ENCODE measurements around the gene CELSR3.

Gene CELSR3

DNA sequence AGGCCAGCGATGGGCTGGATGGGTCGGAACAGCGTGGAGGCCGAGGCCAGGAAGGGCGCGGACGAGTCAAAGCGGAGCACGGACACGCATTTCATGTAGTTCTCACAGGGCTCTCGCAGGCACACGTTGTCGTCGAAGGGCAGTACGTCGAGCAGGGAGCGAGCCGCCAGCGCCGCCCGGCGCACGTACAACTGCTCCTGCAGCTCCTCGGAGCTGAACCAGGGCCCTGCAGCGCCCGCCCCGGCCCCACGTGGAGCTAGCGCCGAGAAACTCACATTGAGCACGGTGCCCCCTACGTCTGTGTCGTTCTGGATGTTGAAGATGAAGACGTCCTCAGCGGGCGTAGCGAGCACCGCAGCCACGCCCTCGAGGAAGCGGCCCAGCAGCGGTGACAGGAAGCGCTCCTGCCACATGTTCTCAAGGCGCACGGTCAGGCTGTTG lies 5.8 kb downstream of the CELSR3 start:
- no peak for DNase-seq

GRCh38 chr3:48656061-48656840 lies 6.4 kb downstream of the CELSR3 start:
- no peak for DNase-seq

GRCh38 chr3:48655606-48656005 lies 7.1 kb downstream of the CELSR3 start:
- no peak for DNase-seq

GRCh38 chr3:48655063-48655462 lies 7.6 kb downstream of the CELSR3 start:
- no peak for DNase-seq

- DNase-seq = no peak
Observed at GRCh38 chr3:48652923-48653715, 9.6 kb downstream of the CELSR3 start.

- DNase-seq = no peak
Observed at GRCh38 chr3:48651771-48652170, 10.9 kb downstream of the CELSR3 start.

GRCh38 chr3:48650723-48651122 lies 12.0 kb downstream of the CELSR3 start:
- no peak for DNase-seq

- DNase-seq = no peak
Observed at GRCh38 chr3:48648188-48648850, 14.4 kb downstream of the CELSR3 start.

DNA sequence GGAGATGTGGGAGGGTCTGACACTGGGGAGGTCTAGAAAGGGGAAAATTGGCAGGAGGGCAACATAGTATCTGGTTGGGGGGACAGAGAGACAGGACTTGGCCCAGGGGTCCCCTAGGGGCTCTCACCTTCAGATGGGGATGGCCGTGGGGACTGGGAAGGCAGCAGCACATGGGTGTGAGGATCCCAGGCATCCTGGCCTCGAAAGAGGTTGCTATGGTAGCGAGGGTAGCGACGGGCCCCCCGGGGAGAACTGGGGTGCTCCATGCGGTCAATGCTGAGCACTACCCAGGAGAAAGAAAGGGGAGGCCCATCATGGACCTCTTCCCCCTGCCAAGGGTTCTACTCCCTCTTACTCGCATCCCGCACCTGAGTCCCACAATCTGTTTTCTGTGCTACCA lies 15.0 kb downstream of the CELSR3 start:
- no peak for DNase-seq

DNA sequence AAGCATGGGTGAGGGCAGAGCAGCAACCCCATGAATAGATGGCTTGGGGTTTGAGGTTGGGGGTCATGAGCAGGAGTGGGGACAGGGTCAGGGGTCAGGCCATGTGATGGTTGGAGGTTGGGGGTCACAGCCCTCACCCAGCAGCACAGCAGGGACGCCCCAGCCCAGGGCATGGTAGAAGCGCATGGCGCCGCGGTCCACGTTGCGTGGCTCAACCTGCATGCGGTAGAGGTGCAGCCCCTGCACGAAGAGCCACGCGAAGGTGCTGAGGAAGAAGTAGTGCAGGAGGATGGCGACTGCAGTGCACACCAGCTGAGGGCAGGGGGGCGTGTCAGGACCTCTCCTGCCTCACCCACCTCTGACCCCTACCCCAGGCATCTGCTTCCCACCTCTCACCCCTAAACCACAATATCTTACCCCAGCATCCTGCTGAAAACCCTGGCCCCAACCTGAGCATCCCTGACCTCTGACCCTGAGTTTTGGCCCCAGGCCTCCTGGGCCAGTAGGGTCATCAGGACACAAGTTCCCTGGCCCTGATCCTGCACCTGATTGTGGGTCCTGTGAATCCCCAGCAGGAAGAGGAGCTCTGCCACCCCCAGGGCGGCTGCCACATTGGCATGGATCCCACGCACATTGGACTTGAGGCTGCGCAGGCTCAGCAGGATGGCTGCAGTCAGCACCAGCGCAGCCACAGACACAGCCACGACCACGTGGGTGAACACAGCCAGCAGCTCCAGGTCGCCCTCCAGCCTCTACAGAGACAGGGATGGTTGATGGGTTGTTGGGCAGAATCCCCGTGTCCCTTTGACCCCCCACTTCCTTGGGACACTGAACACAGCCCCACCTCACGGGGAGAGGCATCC lies 17.6 kb downstream of the CELSR3 start:
- no peak for DNase-seq

- DNase-seq = no peak
Observed at GRCh38 chr3:48642605-48643004, 20.1 kb downstream of the CELSR3 start.

GRCh38 chr3:48641396-48641795 lies 21.3 kb downstream of the CELSR3 start:
- DNase-seq = no peak

DNA sequence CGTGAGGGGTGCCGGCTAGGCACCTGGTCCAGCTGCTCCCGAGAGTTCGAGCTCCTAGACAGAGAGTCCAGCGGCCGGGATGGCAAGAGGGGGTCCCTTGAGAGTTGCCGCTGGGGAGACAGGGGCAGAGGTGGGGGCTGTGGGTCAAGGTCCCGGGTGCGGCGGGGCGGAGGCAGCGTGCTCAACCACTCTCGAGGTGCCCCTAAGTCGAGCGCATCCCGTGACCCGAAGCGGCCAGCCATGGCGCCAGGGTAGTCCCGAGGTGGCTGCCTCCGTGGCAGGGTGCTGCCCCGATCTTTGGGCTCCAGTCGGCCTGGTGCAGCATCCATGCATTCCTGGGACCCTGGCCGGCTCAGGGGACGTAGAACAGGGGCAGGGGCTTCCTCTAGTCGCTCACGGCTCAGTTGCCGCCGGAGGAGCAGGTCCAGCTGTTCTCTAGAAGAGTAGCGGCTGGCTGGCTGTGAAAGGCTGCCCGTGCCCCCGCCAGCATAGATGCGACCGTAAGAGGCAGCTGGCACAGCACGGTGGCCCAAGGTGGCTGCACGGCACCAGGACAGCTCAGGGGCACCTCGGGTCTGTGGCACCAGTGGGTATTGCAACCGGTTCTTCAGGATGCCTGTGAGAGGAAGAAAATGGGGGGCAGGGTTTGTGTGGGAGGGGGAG lies 22.6 kb downstream of the CELSR3 start:
- no peak for DNase-seq

DNA sequence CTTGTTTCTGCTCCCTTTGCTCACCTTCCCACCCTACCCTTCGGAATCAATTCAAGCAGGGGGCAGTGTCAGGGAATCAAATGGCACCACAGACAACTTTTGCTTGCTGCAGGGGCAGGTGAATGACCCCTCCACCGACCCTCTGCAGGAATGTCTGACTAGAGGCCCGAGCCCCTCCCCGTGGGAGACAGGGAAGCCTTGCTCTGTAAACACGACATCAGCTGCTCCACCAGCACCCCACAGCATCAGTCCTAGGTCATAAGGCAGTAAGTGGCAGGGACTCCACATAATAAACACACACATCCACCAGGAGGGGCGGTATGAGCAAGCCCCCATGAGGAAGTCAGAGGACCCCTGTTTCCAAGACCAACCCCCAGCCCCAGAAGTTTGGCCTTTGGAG lies 25.4 kb downstream of the CELSR3 start:
- DNase-seq = no peak

DNA sequence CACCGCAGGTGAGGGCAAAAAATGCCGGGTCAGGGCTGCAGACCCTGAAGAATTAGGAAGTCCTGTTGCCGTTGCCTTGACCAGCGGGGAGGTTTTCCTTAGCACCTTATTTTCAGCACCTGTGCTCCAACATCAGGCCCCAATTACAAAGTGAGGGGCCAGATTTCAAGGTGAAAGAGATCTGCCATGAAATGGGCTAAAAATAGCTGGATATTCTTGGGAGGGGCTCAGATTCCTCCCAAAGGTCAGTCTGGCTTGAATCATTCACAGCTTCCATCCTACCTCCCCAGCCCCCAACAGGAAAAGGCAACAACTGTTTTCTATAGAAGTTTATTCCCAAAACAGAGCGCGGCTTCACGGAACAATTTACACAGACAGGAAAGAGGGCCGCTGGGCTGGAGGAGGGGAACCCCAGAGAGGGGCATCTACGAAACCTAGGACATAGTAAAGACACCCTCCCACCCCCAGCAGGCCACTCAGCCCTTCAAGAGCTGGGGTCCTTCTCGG lies 26.5 kb downstream of the CELSR3 start:
- DNase-seq = no peak

GRCh38 chr3:48635222-48636021 lies 27.3 kb downstream of the CELSR3 start, which contains the start of gene SLC26A6:
TSS of gene SLC26A6 (minus strand) at chr3:48635461. CDS start at chr3:48635393, 68 bp downstream.
- peak; percentile 61 for DNase-seq

GRCh38 chr3:48634661-48635221 lies 27.9 kb downstream of the CELSR3 start:
- DNase-seq = no peak

DNA sequence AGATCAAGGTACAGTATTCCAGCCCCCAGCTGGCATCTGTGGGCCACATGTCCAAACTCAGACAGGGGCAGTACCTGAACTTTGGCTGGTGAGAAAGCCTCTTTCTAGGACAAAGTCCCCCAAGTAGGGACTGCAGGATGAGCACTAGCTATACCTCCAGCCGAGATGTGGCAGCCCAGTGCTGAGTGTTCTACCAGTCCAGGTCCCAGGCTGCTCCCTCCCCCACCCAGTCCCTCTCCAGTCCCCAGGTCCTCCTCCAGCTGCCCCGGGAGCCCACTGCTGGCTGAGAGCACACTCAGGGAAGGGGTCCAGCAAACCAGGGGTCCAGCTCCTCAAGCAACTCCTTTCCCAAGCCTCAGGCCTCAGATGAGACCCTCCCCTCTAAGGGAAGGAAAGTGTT lies 28.9 kb downstream of the CELSR3 start:
- DNase-seq = no peak

GRCh38 chr3:48633256-48633655 lies 29.4 kb downstream of the CELSR3 start:
- no peak for DNase-seq
